K562 (cell line): Measurements from ENCODE around the gene RABL3. TPM values are rescaled to one million over a fixed set of nuclear protein-coding genes. Genes with fewer than 3 reads are reported as not detected.

Experiments used
- ERF ChIP-seq: fragments of 450-650 bp; formaldehyde crosslinking; IDR thresholded peaks from 2 replicates; pipeline ENCODE4 v1.4.0; 2020; ENCODE audit warnings: mild to moderate bottlenecking, mixed read lengths
- EZH2 ChIP-seq: IDR thresholded peaks from 2 replicates; pipeline ENCODE4 v1.6.1; 2012; ENCODE audit warnings: low read depth, mild to moderate bottlenecking, inconsistent platforms, low read length, borderline replicate concordance
- KDM2B ChIP-seq: fragments of 250-450 bp; sonication (Bioruptor Pico); IDR thresholded peaks from 2 replicates; pipeline ENCODE4 v1.8.0; 2021; ENCODE audit warnings: mild to moderate bottlenecking, moderate library complexity
- MAFK ChIP-seq: IDR thresholded peaks from 2 replicates; pipeline ENCODE4 v1.6.1; 2011; ENCODE audit warnings: low read length, improper control_type of control experiment
- NEUROD1 ChIP-seq: fragments of 150-350 bp; IDR thresholded peaks from 2 replicates; pipeline ENCODE4 v1.6.1; 2014; ENCODE audit warnings: borderline replicate concordance, low read length, low read depth; ENCODE audit not compliant: partially characterized antibody
- NFE2 ChIP-seq: IDR thresholded peaks from 2 replicates; pipeline ENCODE4 v1.6.1; 2014; ENCODE audit warnings: antibody characterized with exemption, low read depth
- NFE2L1 ChIP-seq: fragments of 450-650 bp; IDR thresholded peaks from 2 replicates; pipeline ENCODE4 v1.6.1; 2016; ENCODE audit warnings: missing genetic modification characterization, low read depth, mild to moderate bottlenecking, missing compliant biosample characterization, moderate library complexity, borderline replicate concordance
- NFYB ChIP-seq: IDR thresholded peaks from 2 replicates; pipeline ENCODE4 v1.6.1; 2011; ENCODE audit warnings: mild to moderate bottlenecking, moderate library complexity; ENCODE audit not compliant: insufficient read length; ENCODE audit errors: extremely low read depth
- RUNX1 ChIP-seq: sonication (generic); IDR thresholded peaks from 2 replicates; pipeline ENCODE4 v1.6.1; 2016; ENCODE audit warnings: antibody characterized with exemption, low read depth
- SLC30A9 ChIP-seq: fragments of 250-450 bp; sonication (Bioruptor Pico); IDR thresholded peaks from 2 replicates; pipeline ENCODE4 v1.8.0; 2022; ENCODE audit warnings: mild to moderate bottlenecking, moderate library complexity
- SMARCA4 ChIP-seq: fragments of 450-650 bp; IDR thresholded peaks from 2 replicates; pipeline ENCODE4 v1.6.1; 2016
- ZNF232 ChIP-seq: sonication (generic); formaldehyde crosslinking; IDR thresholded peaks from 2 replicates; pipeline ENCODE4 v1.8.0; 2022; ENCODE audit warnings: mild to moderate bottlenecking, missing genetic modification reagents
- ZNF561 ChIP-seq: fragments of 450-650 bp; formaldehyde crosslinking; conservative IDR thresholded peaks from 2 replicates; pipeline ENCODE4 v1.4.0; 2020; ENCODE audit warnings: mild to moderate bottlenecking, moderate library complexity
- ZNF644 ChIP-seq: fragments of 200-800 bp; sonication (Bioruptor generic); IDR thresholded peaks from 2 replicates; pipeline ENCODE4 v1.6.1; 2016; ENCODE audit warnings: low read depth, missing genetic modification characterization, missing compliant biosample characterization
- ZZZ3 ChIP-seq: fragments of 450-650 bp; IDR thresholded peaks from 2 replicates; pipeline ENCODE4 v1.6.1; 2016; ENCODE audit warnings: antibody characterized with exemption, mild to moderate bottlenecking, moderate library complexity
- polyA plus RNA-seq, 8 experiments: library from polyadenylated mRNA; depleted of rRNA in 4 of 8; stranded (reverse) in 5 of 8; unstranded in 3 of 8; fragments of >200 nt; fragmentation: Nextera tagmentation in 2 of 8; fragmentation: Illumina TruSeq in 1 of 8; extraction: Ambion mirVana in 2 of 8; extraction: Trizol in 1 of 8; gene quantifications; 2 replicates each; pipeline versions ENCODE4 v1.2.1 to v1.2.3, GENCODE V29; 2011 to 2014; ENCODE audit warnings: inconsistent platforms in 1 of 8, missing spikeins in 1 of 8
- total RNA-seq, 7 experiments: library from RNA; depleted of rRNA in 6 of 7; stranded (reverse); fragments of >200 nt in 6 of 7; fragmentation: Illumina TruSeq in 2 of 7; extraction: Trizol in 2 of 7; gene quantifications; 2 replicates each; pipeline versions ENCODE4 v1.2.1 to v1.2.3, GENCODE V29; 2011 to 2021; ENCODE audit warnings: low replicate concordance in 1 of 7
- TF ChIP-seq, protein P1 (sequence below): IDR thresholded peaks from 3 replicates; pipeline ENCODE4 v1.6.1; 2011; ENCODE audit warnings: borderline replicate concordance, mild to moderate bottlenecking; ENCODE audit not compliant: insufficient read length, insufficient read depth
- TF ChIP-seq, protein P2 (sequence below): sonication (generic); formaldehyde crosslinking; IDR thresholded peaks from 2 replicates; pipeline ENCODE4 v1.8.0; 2022; ENCODE audit warnings: mild to moderate bottlenecking, missing genetic modification reagents
- TF ChIP-seq, protein P3 (sequence below), 2 experiments: fragments of 450-650 bp; formaldehyde crosslinking in 1 of 2; IDR thresholded peaks; 2 replicates each; pipeline versions ENCODE4 v1.4.0 to v1.6.1; 2014 to 2020; ENCODE audit warnings: mild to moderate bottlenecking in 2 of 2, borderline replicate concordance in 1 of 2, low read depth in 1 of 2

Gene RABL3
- total and polyA plus RNA-seq, 9 of the 15 experiments (the other 6 are each of a cell fraction or from before 2014, with no cell fraction given) = 6.5 to 30.7 (median 12.3) TPM

DNA sequence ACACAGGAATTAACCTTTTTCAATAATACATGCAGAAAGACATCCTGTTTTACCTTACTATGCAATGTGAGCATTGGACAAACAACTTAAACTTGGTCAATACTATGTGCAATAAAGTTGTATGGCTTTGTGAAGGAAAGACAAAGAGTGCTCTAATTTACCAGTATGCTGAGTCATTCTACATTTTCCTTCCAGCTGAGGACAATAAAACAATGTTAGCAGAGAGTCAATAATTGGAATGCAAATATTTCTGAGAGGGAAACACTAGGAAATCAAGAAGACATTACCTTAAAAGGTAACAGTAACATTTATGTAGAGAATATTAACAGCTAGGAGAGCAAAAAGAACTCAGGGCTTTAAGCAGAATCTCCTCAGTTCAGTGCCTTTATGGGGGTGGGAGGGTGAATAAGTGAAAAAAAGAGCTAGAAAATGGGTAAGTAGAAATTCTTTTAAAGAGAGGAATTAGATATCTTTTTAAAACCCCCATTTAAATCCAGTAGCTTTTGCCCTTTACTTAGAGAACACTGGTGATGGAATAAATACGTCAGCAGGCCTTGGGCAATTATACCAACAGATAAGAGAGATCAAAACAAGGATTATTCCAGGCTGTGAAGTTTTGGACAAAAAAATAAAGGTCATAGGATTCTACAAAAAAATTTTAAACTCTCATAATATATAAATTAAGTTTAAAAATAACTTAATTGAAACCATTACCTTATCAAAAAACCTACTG lies 48.7 kb downstream of the RABL3 start (continued):
- TF ChIP-seq, protein P1, sequence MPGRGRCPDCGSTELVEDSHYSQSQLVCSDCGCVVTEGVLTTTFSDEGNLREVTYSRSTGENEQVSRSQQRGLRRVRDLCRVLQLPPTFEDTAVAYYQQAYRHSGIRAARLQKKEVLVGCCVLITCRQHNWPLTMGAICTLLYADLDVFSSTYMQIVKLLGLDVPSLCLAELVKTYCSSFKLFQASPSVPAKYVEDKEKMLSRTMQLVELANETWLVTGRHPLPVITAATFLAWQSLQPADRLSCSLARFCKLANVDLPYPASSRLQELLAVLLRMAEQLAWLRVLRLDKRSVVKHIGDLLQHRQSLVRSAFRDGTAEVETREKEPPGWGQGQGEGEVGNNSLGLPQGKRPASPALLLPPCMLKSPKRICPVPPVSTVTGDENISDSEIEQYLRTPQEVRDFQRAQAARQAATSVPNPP = no peak
- TF ChIP-seq, protein P2, sequence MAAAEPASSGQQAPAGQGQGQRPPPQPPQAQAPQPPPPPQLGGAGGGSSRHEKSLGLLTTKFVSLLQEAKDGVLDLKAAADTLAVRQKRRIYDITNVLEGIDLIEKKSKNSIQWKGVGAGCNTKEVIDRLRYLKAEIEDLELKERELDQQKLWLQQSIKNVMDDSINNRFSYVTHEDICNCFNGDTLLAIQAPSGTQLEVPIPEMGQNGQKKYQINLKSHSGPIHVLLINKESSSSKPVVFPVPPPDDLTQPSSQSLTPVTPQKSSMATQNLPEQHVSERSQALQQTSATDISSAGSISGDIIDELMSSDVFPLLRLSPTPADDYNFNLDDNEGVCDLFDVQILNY = no peak
- TF ChIP-seq EZH2 (no peak), ZNF644 (tag) (no peak), SLC30A9 (CRISPR knock-in tag) (no peak), ZZZ3 (no peak), KDM2B (CRISPR knock-in tag) (no peak), ZNF561 (no peak), RUNX1 (no peak), NEUROD1 (no peak), MAFK (peak; percentile 75; the same call in 1 of the 2 replicates), ZNF232 (no peak), NFYB (no peak), NFE2 (peak; percentile 93), NFE2L1 (tag) (peak; percentile 84), ERF (no peak), SMARCA4 (peak; percentile 48)
- TF ChIP-seq, protein P3, sequence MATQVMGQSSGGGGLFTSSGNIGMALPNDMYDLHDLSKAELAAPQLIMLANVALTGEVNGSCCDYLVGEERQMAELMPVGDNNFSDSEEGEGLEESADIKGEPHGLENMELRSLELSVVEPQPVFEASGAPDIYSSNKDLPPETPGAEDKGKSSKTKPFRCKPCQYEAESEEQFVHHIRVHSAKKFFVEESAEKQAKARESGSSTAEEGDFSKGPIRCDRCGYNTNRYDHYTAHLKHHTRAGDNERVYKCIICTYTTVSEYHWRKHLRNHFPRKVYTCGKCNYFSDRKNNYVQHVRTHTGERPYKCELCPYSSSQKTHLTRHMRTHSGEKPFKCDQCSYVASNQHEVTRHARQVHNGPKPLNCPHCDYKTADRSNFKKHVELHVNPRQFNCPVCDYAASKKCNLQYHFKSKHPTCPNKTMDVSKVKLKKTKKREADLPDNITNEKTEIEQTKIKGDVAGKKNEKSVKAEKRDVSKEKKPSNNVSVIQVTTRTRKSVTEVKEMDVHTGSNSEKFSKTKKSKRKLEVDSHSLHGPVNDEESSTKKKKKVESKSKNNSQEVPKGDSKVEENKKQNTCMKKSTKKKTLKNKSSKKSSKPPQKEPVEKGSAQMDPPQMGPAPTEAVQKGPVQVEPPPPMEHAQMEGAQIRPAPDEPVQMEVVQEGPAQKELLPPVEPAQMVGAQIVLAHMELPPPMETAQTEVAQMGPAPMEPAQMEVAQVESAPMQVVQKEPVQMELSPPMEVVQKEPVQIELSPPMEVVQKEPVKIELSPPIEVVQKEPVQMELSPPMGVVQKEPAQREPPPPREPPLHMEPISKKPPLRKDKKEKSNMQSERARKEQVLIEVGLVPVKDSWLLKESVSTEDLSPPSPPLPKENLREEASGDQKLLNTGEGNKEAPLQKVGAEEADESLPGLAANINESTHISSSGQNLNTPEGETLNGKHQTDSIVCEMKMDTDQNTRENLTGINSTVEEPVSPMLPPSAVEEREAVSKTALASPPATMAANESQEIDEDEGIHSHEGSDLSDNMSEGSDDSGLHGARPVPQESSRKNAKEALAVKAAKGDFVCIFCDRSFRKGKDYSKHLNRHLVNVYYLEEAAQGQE (IDR thresholded peaks at IDR 0.05; ENCODE audit: borderline replicate concordance) = no peak
- TF ChIP-seq, protein P3 (CRISPR knock-in tag; IDR thresholded peaks at IDR 0.05; ENCODE audit: low read depth) = no peak
